22Rv1 (cell line): ENCODE results near the gene VPS37B.
"Not testable (repeated sequence)": the region's sequence is repeated elsewhere in the genome, so short reads cannot be mapped to it uniquely, and the experiment has no call there.

Source experiments
- H3K27ac ChIP-seq: fragments of 450-650 bp; 2 replicates; pipeline ENCODE4 v1.5.1; 2017
- CTCF ChIP-seq: fragments of 450-650 bp; IDR thresholded peaks from 2 replicates; pipeline ENCODE4 v1.5.1; 2017; ENCODE audit warnings: mild to moderate bottlenecking
- ZFX ChIP-seq: fragments of 450-650 bp; IDR thresholded peaks from 2 replicates; pipeline ENCODE4 v1.6.1; 2017; ENCODE audit warnings: antibody characterized with exemption, borderline replicate concordance

The VPS37B gene

DNA sequence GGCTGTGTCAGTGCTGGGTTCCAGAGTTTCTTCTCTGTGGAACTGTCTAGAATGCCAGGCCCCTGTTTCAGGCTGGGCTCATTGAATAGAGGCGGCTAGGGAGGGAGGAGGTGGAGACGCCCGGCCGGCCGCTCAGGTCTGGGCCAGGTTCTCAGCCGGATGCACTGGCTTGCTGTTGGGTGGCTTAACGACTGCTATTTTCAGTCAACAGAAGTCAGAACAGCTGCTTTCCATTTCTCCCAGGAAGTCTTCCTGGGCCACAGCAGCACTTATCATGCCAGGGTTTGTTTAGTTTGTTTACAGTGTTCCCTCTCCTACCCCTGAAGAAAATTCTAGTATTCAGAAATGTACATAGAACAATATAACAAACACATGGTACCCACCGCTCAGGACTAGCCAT lies 26.0 kb upstream of the VPS37B start:
- TF ChIP-seq CTCF (no peak), ZFX (no peak)
- no peak overlapping the region for H3K27ac ChIP-seq

GRCh38 chr12:122920687-122921086 lies 24.8 kb upstream of the VPS37B start:
- no peak for TF ChIP-seq CTCF
- no peak for TF ChIP-seq ZFX
- no peak overlapping the region for H3K27ac ChIP-seq

DNA sequence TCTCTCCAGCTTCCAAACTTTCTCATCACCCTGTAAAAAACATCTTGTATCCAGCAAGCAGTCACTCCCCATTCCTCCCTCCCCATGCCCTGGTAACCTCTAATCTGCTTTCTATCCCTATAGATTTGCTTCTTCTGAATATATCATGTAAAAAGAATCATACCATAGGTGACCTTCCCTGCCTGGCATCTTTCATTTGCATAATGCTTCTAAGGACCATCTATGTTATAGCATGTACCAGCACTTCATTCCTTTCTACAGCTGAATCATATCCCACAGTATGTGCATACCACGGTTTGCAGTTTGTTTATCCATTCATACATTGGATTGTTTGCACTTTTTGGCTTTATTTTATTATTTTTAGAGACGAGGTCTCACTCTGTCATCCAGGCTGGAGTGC lies 22.9 kb upstream of the VPS37B start:
- H3K27ac ChIP-seq = no peak overlapping the region
- no peak for TF ChIP-seq CTCF
- no peak for TF ChIP-seq ZFX

DNA sequence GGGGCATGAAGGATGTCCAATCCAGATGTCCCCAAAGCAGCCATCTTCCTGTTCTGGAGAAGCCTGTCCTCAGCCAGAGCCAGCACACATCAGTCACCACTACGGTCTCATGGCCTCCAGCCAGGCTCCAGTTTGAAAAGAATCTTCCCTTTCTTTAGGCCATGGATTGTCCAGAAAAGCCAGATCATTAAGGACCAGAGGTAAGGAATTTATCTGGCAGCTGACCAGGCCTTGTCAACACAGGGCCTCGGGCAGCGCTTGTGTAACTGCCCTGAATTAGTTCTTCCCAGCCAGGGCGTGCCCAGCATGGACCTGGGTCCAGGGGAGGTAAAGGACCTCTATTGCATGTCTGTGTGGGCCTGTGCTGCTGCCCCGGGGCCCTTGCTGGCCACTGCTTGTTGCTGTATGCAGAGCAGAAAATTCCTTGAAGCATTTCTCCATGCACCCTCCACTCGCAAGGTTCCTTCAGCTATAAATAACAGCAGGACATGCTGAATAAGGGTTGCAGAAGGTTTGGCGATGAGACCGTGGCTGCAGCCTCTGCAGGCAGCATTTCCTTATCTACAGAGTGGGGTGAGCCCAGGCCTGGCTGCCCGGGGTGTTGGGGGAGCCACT lies 21.7 kb upstream of the VPS37B start:
- H3K27ac ChIP-seq = no peak overlapping the region
- TF ChIP-seq ZFX = no peak
- TF ChIP-seq CTCF = no peak

- no peak for TF ChIP-seq ZFX
- TF ChIP-seq CTCF = no peak
- H3K27ac ChIP-seq = no peak overlapping the region
Measured at GRCh38 chr12:122909442-122910288, 13.7 kb upstream of the VPS37B start.

GRCh38 chr12:122908915-122909314 lies 13.0 kb upstream of the VPS37B start:
- TF ChIP-seq CTCF (no peak), ZFX (no peak)
- no peak overlapping the region for H3K27ac ChIP-seq

- H3K27ac ChIP-seq = not testable (repeated sequence)
Measured at GRCh38 chr12:122905258-122905657, 9.3 kb upstream of the VPS37B start.
